H9 (cell line): ENCODE data around the gene TMEM233. TPM values are rescaled to one million over a fixed set of nuclear protein-coding genes. Genes with fewer than 3 reads are reported as not detected.

Experiments
- DNase-seq: peaks from one replicate; pipeline ENCODE4 v3.0.0-alpha.2; 2017
- H2AFZ ChIP-seq: one replicate; pipeline ENCODE4 v1.6.1; 2013; ENCODE audit warnings: mild to moderate bottlenecking, low read length, control low read depth, moderate library complexity
- H2AK5ac ChIP-seq: 2 replicates; pipeline ENCODE4 v1.6.1; 2013; ENCODE audit warnings: low read length, control low read depth, mixed read lengths; ENCODE audit not compliant: insufficient read length
- H2BK120ac ChIP-seq: one replicate; pipeline ENCODE4 v1.6.1; 2013; ENCODE audit warnings: low read depth, mild to moderate bottlenecking, low read length, control low read depth, inconsistent platforms; ENCODE audit not compliant: poor library complexity, severe bottlenecking
- H2BK12ac ChIP-seq: 2 replicates; pipeline ENCODE4 v1.6.1; 2013; ENCODE audit warnings: low read length, control low read depth, mixed read lengths, low read depth; ENCODE audit not compliant: insufficient read length
- H2BK15ac ChIP-seq: 2 replicates; pipeline ENCODE4 v1.6.1; 2013; ENCODE audit warnings: low read depth, low read length, control low read depth
- H2BK20ac ChIP-seq: one replicate; pipeline ENCODE4 v1.6.1; 2013; ENCODE audit warnings: low read depth, mild to moderate bottlenecking, low read length, control low read depth, inconsistent platforms; ENCODE audit not compliant: poor library complexity, severe bottlenecking
- H2BK5ac ChIP-seq: 2 replicates; pipeline ENCODE4 v1.6.1; 2013; ENCODE audit warnings: low read length, control low read depth, mixed read lengths; ENCODE audit not compliant: insufficient read length
- H3K14ac ChIP-seq: 2 replicates; pipeline ENCODE4 v1.6.1; 2013; ENCODE audit warnings: low read length, control low read depth; ENCODE audit not compliant: insufficient read depth
- H3K18ac ChIP-seq: 2 replicates; pipeline ENCODE4 v1.6.1; 2013; ENCODE audit warnings: low read depth, mild to moderate bottlenecking, mixed read lengths, low read length, control low read depth; ENCODE audit not compliant: insufficient read length
- H3K23ac ChIP-seq: 2 replicates; pipeline ENCODE4 v1.6.1; 2013; ENCODE audit warnings: low read length, control low read depth, mixed read lengths, low read depth; ENCODE audit not compliant: insufficient read length
- H3K23me2 ChIP-seq: 2 replicates; pipeline ENCODE4 v1.6.1; 2013; ENCODE audit warnings: low read depth, mild to moderate bottlenecking, mixed read lengths, low read length, control low read depth; ENCODE audit not compliant: insufficient read length, poor library complexity, severe bottlenecking
- H3K27ac ChIP-seq: 2 replicates; pipeline ENCODE4 v1.5.1; 2013; ENCODE audit warnings: low read length, control low read depth, mixed read lengths, low read depth; ENCODE audit not compliant: insufficient read length
- H3K27me3 ChIP-seq: 2 replicates; pipeline ENCODE4 v1.6.1; 2013; ENCODE audit warnings: low read length, control low read depth, inconsistent platforms; ENCODE audit not compliant: insufficient read depth
- H3K4ac ChIP-seq: 2 replicates; pipeline ENCODE4 v1.6.1; 2013; ENCODE audit warnings: low read depth, mild to moderate bottlenecking, control low read depth, inconsistent platforms, low read length, moderate library complexity
- H3K4me1 ChIP-seq: 2 replicates; pipeline ENCODE4 v1.6.1; 2013; ENCODE audit warnings: low read length, control low read depth, inconsistent platforms; ENCODE audit not compliant: insufficient read depth
- H3K4me2 ChIP-seq: 2 replicates; pipeline ENCODE4 v1.6.1; 2013; ENCODE audit warnings: low read length, control low read depth, mixed read lengths; ENCODE audit not compliant: insufficient read length, insufficient read depth
- H3K56ac ChIP-seq: 2 replicates; pipeline ENCODE4 v1.6.1; 2013; ENCODE audit warnings: low read depth, mild to moderate bottlenecking, mixed read lengths, low read length, control low read depth; ENCODE audit not compliant: insufficient read length
- H3K79me1 ChIP-seq: 2 replicates; pipeline ENCODE4 v1.6.1; 2013; ENCODE audit warnings: low read depth, mild to moderate bottlenecking, moderate library complexity, low read length, control low read depth, inconsistent platforms; ENCODE audit not compliant: insufficient read depth, poor library complexity, severe bottlenecking
- H3K79me2 ChIP-seq: 2 replicates; pipeline ENCODE4 v1.6.1; 2013; ENCODE audit warnings: low read length, control low read depth, inconsistent platforms; ENCODE audit not compliant: insufficient read depth
- H3K9ac ChIP-seq: 2 replicates; pipeline ENCODE4 v1.6.1; 2013; ENCODE audit warnings: low read length, control low read depth, mixed read lengths; ENCODE audit not compliant: insufficient read length; ENCODE audit errors: extremely low read depth
- H3K9me3 ChIP-seq: one replicate; pipeline ENCODE4 v1.6.1; 2013; ENCODE audit warnings: low read depth, low read length, inconsistent platforms; ENCODE audit not compliant: control insufficient read depth
- H3T11ph ChIP-seq: one replicate; pipeline ENCODE4 v1.6.1; 2013; ENCODE audit warnings: mild to moderate bottlenecking, low read length, control low read depth, inconsistent platforms
- H4K20me1 ChIP-seq: one replicate; pipeline ENCODE4 v1.6.1; 2013; ENCODE audit not compliant: control insufficient read depth, insufficient read length, insufficient read depth
- H4K5ac ChIP-seq: 2 replicates; pipeline ENCODE4 v1.6.1; 2013; ENCODE audit warnings: low read depth, mild to moderate bottlenecking, mixed read lengths, low read length, control low read depth; ENCODE audit not compliant: insufficient read length
- H4K8ac ChIP-seq: replicated peaks from 2 replicates; pipeline ENCODE4 v1.6.1; 2013; ENCODE audit warnings: low read length, control low read depth, mixed read lengths, low read depth; ENCODE audit not compliant: insufficient read length
- H4K91ac ChIP-seq: 2 replicates; pipeline ENCODE4 v1.6.1; 2013; ENCODE audit warnings: low read depth, mild to moderate bottlenecking, moderate library complexity, mixed read lengths, low read length, control low read depth; ENCODE audit not compliant: insufficient read length
- H3K27ac Mint-ChIP-seq, 3 experiments: 2 replicates in 2 of 3; 3 replicates in 1 of 3; pipeline ENCODE4 v1.8.0; 2020 to 2021; ENCODE audit warnings: mixed read lengths in 3 of 3, mild to moderate bottlenecking in 1 of 3, moderate library complexity in 1 of 3
- H3K27me3 Mint-ChIP-seq: 2 replicates; pipeline ENCODE4 v1.8.0; 2021; ENCODE audit warnings: low read depth, mild to moderate bottlenecking, moderate library complexity, mixed read lengths
- H3K36me3 Mint-ChIP-seq, 3 experiments: 2 replicates in 2 of 3; 3 replicates in 1 of 3; pipeline ENCODE4 v1.8.0; 2020 to 2021; ENCODE audit warnings: low read depth in 3 of 3, mixed read lengths in 3 of 3; ENCODE audit not compliant: insufficient read depth in 1 of 3
- H3K4me1 Mint-ChIP-seq, 2 experiments: 2 replicates each; pipeline ENCODE4 v1.8.0; 2020; ENCODE audit warnings: mixed read lengths in 2 of 2
- H3K4me3 Mint-ChIP-seq, 2 experiments: 2 replicates in 1 of 2; 3 replicates in 1 of 2; pipeline ENCODE4 v1.8.0; 2020 to 2021; ENCODE audit warnings: mild to moderate bottlenecking in 2 of 2, mixed read lengths in 2 of 2, moderate library complexity in 1 of 2
- H3K9me3 Mint-ChIP-seq, 2 experiments: 2 replicates in 1 of 2; 3 replicates in 1 of 2; pipeline ENCODE4 v1.8.0; 2020; ENCODE audit warnings: mild to moderate bottlenecking in 2 of 2, mixed read lengths in 2 of 2, moderate library complexity in 1 of 2
- WGBS: extraction: QIAGEN DNeasy Blood & Tissue Kit; methylation state at CpG from one replicate; pipeline ENCODE4 v1.1.7; 2013; ENCODE audit warnings: missing lambda C conversion rate, low lambda C conversion rate, mixed read lengths; ENCODE audit not compliant: insufficient read length; ENCODE audit errors: extremely low coverage; 5-methylcytosine and 5-hydroxymethylcytosine counted together
- total RNA-seq: library from RNA; stranded (reverse); gene quantifications from 2 replicates; pipeline ENCODE4 v1.2.1, GENCODE V29; 2021
- TF ChIP-seq, protein P1 (sequence below): fragments of 200-600 bp; sonication (generic); conservative IDR thresholded peaks from 3 replicates; pipeline ENCODE4 v1.8.0; 2021; ENCODE audit warnings: antibody characterized with exemption, mild to moderate bottlenecking

TMEM233 gene
- total RNA-seq, 1 experiment from 2014 or later: not detected

DNA sequence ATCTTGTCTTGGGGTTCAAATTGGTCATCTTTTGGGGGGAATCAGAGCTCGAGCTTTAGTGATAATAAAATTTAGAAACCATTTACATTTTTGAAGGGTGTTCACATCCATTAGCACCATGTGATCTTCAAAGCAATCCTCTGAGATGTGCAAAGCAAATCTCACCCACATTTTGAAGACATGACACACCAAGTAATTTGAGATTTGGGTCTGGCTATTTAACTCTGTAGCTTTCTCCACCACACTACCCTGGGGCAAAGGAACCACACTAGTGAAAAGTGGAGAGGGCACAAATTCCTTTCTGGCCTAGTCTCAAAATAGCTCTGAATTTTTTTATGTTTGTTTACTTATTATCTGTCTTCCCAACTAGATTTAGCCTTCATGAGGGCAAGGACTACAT, 46.6 kb upstream of the TMEM233 start:
- H3K36me3 Mint-ChIP-seq: no peaks in the 10 kb centered on the region
- no peaks in the 10 kb centered on the region for H3K4me1 ChIP-seq

More for the DNA sequence above, 46.6 kb upstream of the TMEM233 start:
- Histone ChIP-seq H3K18ac (no peak overlapping the region), H3K79me2 (no peaks in the 10 kb centered on the region; the same call in 1 of the 2 replicates), H2BK20ac (no peak overlapping the region), H2AK5ac (no peak overlapping the region), H3K4ac (no peak overlapping the region), H4K5ac (no peak overlapping the region), H4K91ac (no peak overlapping the region), H3K9ac (no peak overlapping the region), H3K4me2 (no peak overlapping the region), H3K23me2 (no peaks in the 10 kb centered on the region), H3K23ac (no peak overlapping the region), H2BK15ac (no peak overlapping the region), H3K9me3 (no peaks in the 10 kb centered on the region), H4K20me1 (no peaks in the 10 kb centered on the region), H3K79me1 (no peaks in the 10 kb centered on the region), H2AFZ (no peak overlapping the region), H3K27me3 (peaks cover 3% of the 10 kb centered on the region; the same call in 1 of the 2 replicates), H3K14ac (no peak overlapping the region), H2BK120ac (no peak overlapping the region), H3T11ph (no peak overlapping the region), H2BK5ac (no peak overlapping the region), H4K8ac (no peak overlapping the region), H3K56ac (no peak overlapping the region), H2BK12ac (no peak overlapping the region), H3K27ac (no peak overlapping the region)
- TF ChIP-seq, protein P1, sequence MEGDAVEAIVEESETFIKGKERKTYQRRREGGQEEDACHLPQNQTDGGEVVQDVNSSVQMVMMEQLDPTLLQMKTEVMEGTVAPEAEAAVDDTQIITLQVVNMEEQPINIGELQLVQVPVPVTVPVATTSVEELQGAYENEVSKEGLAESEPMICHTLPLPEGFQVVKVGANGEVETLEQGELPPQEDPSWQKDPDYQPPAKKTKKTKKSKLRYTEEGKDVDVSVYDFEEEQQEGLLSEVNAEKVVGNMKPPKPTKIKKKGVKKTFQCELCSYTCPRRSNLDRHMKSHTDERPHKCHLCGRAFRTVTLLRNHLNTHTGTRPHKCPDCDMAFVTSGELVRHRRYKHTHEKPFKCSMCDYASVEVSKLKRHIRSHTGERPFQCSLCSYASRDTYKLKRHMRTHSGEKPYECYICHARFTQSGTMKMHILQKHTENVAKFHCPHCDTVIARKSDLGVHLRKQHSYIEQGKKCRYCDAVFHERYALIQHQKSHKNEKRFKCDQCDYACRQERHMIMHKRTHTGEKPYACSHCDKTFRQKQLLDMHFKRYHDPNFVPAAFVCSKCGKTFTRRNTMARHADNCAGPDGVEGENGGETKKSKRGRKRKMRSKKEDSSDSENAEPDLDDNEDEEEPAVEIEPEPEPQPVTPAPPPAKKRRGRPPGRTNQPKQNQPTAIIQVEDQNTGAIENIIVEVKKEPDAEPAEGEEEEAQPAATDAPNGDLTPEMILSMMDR: no peak
- DNase-seq: no peak
- H3K27me3 Mint-ChIP-seq: peaks cover 23% of the 10 kb centered on the region
- no peaks in the 10 kb centered on the region; a peak in 1 of 5 replicates for H3K9me3 Mint-ChIP-seq
- peaks cover 0 to 3% of the 10 kb centered on the region in 2 experiments; a peak in 2 of 4 replicates for H3K4me1 Mint-ChIP-seq
- H3K4me3 Mint-ChIP-seq: no peak overlapping the region
- WGBS: no CpG with 5 or more reads among the region's 1 CpG
- no peak overlapping the region for H3K27ac Mint-ChIP-seq
